Hematopoietic multipotent progenitor cell treated with erythropoietin and hydrocortisone succinate and interleukin-3 and kit ligand, for 8 days (in vitro differentiated cells): ENCODE measurements around the gene COPS7A.
A peak's percentile ranks its signal among the peaks of the same experiment; 100 is the strongest.

Experiments
- DNase-seq: peaks from one replicate; pipeline ENCODE4 v3.0.0-alpha.2; 2015

COPS7A gene

DNA sequence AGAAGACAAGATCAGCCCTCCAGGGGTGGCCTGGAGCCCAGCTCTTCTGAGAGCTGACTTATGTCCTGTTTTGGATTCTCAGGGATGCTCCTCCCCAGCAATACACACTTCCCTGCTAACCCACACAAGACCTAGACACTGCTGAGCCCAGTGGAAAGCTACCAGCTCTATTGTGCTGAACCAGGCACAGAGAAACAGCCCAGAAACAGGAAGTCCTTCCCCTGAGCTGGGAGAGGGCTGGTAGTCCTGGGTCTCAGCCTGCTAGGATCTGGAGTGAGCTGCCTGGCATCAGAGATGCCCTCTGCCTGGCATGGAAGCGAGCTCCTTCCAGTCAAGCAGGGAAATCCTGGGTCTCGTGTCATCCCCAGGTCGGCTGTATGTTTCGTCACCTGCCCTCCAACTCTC lies 47.2 kb downstream of the COPS7A start:
- no peak for DNase-seq

- DNase-seq = no peak
These were observed 47.9 kb downstream of the COPS7A start for GRCh38 chr12:6771509-6772330.

GRCh38 chr12:6772331-6772695 lies 48.5 kb downstream of the COPS7A start, which contains the start of gene LAG3:
Gene LAG3 (plus strand): TSS chr12:6772520. CDS start chr12:6772853, 333 bp downstream.
- DNase-seq = no peak

GRCh38 chr12:6772726-6773589 lies 49.1 kb downstream of the COPS7A start:
- no peak for DNase-seq

DNA sequence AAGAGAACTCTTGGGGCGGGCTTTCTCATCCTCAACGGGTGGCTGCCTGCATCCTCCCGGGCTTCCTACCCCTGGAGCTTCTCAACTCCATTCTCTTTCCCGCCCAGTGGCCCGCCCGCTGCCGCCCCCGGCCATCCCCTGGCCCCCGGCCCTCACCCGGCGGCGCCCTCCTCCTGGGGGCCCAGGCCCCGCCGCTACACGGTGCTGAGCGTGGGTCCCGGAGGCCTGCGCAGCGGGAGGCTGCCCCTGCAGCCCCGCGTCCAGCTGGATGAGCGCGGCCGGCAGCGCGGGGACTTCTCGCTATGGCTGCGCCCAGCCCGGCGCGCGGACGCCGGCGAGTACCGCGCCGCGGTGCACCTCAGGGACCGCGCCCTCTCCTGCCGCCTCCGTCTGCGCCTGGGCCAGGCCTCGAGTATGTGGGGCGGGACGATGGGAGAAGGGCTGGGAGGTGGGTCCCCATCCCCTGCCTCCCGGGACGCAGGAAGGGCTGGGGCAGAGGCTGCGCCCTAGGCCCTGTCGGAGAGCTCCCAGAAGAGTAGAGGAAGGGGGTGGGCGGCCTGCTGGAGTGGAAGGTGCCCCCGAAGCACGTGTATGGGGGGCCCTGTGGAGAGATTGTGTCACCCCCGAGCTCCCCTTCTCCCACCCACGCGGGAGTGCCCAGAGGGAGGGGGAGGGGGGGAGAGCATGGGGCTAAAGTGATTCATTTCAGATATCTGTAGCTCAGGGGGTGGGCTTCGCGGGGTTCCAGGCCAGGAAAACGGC lies 49.9 kb downstream of the COPS7A start:
- no peak for DNase-seq

GRCh38 chr12:6774499-6775062 lies 50.7 kb downstream of the COPS7A start:
- DNase-seq = no peak

DNA sequence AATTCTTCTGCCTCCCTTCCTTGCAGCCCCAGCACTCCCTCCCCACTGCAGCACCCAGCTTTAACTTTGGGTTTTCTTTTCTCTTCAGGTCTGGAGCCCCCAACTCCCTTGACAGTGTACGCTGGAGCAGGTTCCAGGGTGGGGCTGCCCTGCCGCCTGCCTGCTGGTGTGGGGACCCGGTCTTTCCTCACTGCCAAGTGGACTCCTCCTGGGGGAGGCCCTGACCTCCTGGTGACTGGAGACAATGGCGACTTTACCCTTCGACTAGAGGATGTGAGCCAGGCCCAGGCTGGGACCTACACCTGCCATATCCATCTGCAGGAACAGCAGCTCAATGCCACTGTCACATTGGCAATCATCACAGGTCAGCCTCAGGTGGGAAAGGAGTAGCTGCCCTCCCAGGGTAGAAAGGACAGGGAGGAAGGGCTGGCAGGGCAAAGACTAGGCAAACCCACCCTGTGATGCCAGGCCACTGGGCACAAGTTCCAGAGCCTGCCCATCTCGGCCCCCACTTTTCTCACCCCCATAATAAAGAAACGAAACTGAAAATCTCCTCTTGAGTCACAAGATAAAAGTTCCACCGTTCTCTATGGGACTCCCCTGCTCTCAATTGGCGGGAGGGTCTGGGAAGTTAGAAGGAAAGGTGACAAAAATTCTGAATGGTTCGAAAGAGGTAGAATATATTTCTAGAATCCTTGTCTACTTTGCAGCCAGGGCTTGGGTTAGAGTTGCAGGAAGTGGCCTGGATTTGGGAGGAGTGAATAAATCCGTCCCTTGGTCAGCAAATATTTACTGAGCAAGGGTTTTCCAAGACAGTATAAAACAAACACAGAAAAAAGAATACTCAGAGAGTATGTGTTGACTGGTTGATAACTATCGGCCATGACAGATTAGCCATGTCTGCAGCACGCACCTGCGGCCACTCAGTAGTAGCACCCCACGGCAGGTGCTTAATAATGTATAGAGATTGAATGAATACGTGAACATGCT lies 51.6 kb downstream of the COPS7A start:
- no peak for DNase-seq

DNA sequence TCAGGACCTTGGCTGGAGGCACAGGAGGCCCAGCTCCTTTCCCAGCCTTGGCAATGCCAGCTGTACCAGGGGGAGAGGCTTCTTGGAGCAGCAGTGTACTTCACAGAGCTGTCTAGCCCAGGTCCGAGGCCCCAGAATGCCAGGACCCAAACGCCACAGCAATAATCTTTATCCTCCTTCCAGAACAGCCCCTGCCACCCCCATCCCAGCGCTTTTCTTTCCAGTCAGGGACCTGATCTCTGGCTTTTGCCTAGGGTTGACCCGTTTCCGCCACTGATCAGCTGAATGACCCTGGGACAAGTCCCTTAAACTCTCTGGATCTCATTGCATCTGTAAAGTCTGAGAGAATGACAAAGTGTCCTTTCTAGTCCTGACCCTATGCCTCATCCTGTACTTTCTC lies 53.5 kb downstream of the COPS7A start:
- DNase-seq = no peak

DNA sequence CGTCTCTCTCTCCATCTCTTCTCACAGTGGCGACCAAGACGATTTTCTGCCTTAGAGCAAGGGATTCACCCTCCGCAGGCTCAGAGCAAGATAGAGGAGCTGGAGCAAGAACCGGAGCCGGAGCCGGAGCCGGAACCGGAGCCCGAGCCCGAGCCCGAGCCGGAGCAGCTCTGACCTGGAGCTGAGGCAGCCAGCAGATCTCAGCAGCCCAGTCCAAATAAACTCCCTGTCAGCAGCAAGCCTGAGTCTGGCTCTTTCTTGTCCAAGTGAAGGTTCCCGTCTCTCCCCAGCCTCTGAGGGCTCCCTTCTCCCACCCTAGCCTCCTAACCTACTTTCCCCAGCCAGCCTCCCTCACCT lies 54.3 kb downstream of the COPS7A start:
- DNase-seq = no peak

DNA sequence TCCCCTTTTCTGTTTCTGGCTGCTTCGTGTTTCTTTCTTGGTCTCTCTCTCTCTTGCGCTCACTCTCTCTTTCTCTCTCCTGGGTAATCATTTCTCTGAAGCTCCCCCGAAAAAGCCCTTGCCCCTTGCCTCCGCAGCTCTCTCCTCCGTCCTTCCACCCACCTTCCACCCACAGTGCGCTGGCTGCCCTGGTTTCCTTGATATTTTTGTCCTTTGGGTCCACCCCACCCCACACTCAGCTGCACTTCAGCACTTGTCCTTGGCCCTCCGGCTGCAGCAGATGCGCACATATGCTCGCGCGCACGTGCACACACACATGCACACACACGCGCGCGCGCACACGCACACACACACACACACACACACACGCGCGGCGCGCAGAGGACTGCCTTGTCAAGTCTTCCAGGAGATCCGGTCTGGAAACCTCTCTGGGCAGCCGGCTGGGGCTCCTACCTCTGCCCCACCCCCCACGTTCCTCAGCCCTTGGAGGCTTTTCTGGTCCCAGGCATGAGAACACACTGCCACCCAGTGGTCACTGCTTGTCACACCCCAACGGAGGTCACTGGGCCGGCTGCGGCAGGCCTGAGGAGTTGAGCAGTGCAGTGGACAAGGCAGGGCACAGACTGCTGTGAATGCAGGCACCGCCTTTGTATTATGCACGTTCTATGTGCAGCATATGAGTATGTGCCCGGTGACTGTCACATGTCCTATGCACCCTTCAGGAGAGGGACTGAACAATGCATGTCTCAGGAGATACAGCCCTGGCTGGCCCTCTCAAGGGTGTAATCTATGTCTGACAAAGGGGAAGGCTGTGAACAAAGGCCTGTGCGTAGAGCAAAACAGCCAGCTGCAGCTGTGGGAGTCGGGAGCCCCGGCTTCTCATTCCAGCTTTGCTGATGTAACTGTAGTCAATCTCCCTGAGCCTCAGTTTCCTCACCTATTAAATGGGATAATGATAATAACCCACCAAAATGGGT lies 55.0 kb downstream of the COPS7A start:
- peak; percentile 91 for DNase-seq

- DNase-seq = no peak
These were observed 56.0 kb downstream of the COPS7A start for GRCh38 chr12:6779708-6780432.

DNA sequence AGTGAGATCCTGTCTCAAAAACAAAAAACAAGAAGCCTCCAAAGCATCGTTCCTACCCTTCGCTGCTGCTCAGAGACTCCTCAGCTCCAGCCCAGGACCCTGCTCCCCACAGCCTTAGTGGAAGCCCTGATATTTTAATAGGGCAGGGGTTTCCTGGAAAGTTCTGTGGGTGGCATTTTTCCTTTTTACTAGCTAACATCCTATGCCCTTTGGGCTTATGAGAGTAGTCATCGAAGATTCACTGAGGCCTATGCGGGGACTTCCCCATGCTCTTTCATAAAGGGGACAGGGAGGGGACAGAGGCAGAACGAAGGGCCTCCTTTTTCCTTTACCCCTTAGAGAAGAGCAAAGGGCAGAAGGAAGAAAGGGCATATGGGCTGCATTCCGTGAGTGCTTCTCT lies 56.7 kb downstream of the COPS7A start:
- DNase-seq = no peak
